HG02970 (cell line): ENCODE results near the gene ZC3H13.

Experiments used
- ATAC-seq: cut with Tn5 transposase; IDR thresholded peaks from one replicate; pipeline ENCODE4 v1.9.1; 2021; ENCODE audit warnings: mild to moderate bottlenecking, moderate library complexity, moderate number of reproducible peaks; ENCODE audit not compliant: unreplicated experiment, low FRiP score

ZC3H13 gene

DNA sequence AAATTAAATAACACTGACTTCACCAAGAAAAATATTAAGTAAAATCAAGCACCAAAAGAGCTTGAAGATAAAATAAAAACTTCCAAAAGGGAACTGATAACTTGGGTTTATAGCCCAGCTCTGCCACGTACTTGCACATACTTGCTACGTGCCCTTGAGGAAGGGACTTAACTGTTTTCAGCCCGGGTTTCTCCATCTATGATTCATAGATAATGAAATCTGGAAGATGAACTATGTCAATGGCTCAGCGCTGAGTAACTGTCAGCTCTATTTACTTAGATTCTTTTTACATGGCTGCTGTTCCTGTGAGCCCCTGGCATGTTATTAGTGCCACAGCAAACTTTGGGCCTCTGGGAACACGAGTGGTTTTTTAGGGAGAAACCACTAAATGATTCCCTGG is 9.6 kb upstream of the ZC3H13 start:
- no peak for ATAC-seq

DNA sequence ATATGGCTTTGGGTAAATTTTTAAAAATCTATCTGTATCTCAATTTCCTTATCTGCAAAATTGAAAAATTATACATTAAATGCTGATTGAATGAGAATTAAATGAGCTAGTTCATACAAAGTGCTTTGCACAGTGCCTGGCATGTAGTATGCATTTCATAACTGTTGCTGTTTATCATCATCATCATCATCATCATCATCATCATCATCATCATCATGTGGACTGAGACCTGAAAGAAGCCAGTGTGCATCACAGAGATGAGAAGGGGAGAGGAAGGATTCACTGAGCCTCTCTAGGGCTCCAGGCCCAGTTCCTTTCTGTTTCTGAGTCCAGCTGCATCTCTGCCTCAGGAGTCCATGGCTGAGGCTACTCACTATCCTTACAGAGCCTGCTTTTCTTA is 6.9 kb upstream of the ZC3H13 start:
- no peak for ATAC-seq

DNA sequence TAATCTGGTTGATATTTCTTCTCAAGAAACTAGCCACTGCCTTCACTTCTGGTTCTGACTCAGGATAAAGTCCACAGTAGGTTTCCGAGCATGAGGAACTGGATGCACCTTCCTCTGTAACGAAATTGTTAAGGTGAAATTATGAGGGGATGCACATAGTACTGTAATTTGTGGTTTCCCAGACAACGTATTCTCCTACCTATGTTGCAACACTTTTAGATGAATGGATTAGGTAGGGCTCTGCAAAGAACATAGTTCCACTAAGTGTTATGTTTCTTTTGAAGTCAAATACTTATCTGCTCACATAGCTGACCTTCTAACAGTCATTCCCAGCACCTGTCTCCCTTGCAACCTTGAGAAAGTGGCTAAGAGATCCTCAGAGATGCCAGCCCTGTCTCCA is 5.7 kb upstream of the ZC3H13 start:
- ATAC-seq, result no peak

DNA sequence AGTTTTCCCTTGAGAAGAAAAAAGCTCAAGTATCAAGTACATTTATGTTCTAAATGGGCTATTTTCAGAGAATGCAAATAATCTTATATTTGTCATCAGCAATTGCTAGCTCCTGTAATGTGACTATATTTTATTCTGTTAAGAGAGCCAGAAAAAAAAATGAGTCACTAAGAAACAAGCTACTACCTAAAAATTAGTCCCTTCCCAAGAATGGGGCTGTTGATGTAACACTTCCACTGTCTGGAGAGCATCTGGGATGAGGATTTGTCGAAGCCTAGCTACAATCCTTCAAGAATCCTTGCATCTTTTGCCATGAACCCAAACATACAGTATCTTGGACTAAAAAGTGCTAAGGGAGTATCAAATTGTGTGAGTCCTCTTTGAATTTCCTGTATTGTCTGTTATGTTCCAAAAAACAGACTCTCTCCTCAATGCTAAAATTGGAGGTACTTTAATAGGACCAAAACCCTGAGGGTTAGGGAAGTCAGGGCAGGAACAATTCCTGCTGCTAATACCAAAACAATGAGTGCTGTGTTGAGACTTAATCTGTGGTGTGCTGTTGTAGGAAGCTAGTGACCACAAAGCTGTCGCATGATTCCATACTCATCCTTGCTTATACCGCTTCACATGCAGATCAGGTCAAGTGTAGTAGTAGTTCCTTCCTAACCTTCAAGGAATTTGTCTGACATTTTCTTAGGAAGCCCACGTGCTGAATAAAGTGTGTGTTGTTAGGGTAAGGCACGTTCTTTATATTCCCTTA is 4.9 kb upstream of the ZC3H13 start:
- ATAC-seq, result no peak

DNA sequence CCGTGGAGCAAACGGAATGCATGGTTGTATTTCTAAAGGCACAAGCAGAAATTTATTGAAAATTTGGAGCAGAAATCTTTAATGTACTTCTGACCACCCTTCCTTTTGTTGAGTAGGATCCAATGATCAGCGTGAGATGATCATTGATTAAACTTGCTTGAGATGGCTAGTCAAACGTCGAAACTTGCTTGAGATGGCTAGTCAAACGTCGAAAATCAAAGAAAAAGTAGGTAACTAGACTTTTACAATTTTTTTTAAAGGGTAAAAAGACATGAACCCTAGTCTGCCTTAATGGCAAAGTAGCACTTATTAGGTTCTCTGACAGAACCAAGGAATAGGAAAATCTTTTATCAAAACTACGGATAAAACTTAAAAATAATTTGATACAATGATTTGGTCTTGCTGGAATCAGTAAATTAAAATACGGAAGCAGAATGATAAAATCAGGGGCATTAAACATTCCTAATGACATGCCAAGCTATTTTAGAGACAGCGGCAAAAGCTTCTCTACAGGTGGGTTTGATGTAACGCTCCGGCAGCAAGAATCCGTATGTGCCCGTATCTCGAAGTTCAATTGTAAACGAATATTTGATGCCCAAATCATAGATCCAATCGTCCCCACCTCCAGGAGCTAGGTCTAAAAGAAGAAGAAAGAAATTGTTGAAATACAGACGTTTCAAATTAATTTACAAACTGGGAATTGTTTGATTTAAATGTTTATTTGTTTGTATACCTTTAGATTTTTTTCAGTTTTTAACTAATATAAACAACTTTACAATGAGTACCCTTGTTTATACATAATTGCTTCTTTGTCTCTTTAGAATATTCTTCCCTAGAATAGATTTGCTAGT is 841 bp upstream of the ZC3H13 start:
- ATAC-seq, result no peak

DNA sequence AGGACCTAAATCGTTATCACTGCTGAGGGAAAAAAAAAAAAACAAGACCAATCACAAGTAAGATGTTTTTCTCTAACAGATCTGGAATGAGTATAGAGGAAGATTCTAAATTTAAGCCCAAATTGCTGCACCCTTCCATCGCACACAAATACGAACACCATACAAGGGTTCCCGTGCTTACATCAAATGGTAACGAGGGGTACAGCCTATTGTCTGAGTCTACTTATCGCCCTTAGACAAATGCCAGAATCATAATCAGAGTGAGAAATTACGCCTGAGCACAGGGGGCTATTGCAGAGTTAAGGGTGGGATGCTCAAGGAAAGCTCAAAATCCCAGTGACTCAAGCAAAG is 603 bp downstream of the ZC3H13 start:
- no peak for ATAC-seq

DNA sequence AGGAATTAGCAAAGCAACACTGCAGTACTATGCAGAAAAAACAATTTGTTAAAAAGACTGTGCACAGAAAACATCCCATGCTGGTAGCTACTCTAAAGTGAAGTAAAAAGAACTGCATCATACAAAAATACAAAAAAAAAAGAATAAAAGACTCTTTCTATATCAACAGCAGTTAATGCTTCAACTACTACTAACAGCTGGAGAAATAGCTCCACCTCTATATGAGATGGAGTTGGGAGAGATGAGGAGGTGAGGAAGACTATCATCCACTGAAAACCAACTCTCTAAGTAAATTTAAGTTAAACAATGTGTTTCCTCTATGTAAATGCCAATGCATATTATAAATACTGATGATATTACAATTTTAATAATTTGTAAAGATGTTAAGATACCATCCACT is 1.8 kb downstream of the ZC3H13 start:
- no peak for ATAC-seq

DNA sequence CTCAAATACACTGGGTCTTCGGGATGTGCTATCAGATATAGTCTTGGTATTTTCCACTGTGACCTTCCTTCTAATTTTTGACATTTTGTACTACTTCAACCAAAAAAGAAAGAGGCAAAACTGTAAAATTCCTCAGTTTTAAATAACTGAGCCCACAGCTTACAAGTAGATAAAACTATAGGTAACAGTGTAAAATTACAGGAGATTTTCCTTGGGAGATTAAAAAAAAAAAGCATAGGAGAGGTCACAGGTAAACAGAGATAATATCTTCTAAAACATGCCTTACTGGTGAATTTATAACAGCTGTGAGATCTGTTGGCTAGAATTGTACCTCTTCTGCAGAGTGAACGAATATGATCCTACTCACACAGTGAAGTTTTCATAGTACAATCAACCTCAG is 7.1 kb downstream of the ZC3H13 start:
- no peak for ATAC-seq

DNA sequence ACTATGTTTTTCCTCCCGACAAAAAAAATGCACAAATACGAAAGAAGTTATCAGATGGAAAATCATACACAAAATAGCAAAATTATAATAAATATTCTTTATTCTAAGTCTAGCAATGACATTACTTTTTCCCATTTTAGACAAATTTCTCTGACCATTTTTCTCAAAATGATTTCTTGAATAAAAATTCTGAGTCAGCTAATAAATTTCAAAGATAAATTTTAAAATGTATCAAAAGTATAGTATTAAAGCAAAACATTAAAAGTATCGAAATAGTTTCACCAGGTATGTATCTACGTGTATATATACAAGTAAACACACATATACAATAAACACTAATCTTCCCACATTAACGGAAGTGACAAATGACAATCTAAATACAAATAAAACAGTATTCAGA is 8.9 kb downstream of the ZC3H13 start:
- ATAC-seq, result no peak

DNA sequence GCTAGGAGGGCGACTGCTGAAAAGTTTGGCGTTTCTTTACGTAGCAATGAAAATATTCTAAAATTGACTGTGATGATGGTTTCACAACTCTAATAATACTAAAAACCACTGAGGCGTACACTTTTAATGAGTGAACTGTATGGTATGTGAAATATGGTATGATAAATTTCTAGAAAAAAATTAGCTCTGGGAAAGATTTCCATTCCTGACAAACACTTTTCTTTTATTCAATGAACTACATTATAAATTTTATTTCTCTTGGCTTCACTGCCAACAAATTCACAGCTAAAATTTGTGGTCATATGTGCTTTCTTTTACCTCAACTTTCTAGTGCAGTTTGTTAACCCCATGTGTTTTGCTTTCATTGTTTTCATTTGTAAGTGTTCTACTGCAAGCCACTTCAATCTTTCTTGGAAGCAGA is 11.1 kb downstream of the ZC3H13 start:
- no peak for ATAC-seq

DNA sequence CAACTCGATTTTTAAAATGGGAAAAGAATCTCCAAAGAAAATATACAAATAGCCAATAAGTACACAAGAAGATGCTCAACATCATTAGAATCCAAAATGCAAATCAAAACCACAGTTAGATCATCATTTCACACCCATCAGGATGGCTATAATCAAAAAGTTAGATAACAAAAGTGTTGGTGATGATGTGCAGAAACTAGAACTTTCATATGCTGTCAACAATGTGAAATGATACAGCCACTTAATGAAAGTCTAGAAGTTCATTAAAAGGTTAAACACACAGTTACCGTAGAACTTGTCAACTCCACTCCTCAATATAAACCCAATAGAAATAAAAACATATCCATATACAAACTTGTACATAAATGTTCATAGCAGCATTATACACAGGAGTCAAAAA is 11.8 kb downstream of the ZC3H13 start:
- ATAC-seq, result no peak

DNA sequence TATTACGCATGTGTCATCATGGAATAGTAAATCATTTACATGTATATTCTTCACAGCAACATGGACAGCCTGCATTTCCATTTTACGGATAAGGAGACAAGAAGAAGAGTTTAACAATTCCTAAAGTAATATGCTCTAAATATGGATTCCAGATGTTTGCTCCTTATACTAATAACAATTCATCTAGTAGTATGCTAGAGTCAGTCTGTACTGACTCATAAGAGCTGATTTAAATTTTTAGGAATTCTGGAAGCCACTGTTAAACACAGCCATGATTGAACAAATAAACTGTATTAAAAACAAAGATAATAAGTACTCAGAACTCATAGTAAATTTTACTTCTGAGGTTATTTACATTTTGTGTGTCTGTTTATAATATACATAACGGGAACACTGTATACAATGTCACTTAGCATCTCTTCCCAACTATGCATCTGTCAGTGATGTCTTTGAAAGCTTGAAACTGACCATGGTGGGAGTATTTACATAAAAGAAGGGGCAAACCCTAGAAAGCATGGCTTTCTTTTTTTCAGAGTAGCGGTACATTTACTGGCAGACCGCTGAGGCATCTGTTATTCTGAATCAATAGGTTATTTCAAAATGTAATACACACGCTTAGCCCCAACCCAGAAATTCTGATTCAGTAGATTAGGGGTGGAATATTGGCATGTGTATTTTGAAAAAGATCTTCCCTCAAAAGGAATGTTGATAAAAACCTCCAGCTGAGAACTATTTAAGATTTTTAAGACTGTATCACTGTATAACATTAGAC is 12.9 kb downstream of the ZC3H13 start:
- no peak for ATAC-seq

DNA sequence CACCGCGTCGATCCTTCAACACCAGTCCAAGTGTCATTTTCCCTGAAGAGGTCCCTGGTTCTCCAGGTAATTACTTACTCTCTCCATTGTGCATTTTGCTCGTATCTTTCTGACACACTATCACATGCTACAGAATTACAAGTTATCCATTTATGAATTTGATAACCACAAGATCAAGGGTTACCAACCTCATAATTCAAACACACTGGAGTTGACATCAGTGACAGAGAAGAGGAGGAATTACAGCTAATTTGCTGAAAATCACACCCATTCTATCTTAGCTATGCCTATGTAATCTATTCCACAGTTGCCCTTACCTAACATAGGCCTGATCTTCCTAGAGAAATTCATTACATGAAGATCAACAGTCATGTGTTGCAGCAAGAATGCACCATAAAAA is 14.2 kb downstream of the ZC3H13 start:
- no peak for ATAC-seq

DNA sequence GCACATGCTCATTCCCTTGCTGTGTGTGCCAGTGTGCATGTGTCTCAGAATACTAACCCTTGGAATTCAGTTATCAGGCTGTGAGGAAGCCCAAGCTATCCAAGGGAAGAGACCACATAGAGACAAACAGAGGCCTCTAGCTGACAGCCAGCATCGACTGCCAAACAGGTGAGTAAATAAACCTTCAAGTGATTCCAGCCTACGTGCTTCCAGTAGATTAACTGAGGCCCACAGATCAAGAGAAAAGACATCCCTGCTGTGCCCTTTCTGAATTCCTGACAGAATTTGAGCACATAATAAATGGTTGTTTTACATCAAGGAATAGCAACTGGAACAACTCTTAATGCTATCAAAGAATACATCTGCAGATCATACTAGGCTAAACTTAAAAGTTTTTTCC is 17.5 kb downstream of the ZC3H13 start:
- no peak for ATAC-seq

DNA sequence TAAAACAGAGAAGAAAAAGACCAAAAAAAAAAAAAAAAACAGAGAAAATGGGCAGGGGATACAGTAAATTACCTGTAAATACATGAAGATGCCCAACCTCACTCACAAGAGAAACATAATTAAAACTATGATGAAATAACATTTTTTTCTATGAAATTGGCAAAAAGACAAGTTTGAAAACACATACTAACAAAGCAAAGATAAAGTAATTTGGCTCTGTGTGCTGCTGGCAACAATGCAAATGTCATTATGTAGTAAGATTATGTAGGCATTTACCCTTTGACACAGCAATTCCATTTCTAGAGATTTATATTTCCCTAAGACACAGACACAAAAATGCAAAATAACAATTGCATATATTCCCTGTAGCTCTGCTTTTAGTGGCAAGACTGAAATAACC is 20.2 kb downstream of the ZC3H13 start:
- no peak for ATAC-seq

DNA sequence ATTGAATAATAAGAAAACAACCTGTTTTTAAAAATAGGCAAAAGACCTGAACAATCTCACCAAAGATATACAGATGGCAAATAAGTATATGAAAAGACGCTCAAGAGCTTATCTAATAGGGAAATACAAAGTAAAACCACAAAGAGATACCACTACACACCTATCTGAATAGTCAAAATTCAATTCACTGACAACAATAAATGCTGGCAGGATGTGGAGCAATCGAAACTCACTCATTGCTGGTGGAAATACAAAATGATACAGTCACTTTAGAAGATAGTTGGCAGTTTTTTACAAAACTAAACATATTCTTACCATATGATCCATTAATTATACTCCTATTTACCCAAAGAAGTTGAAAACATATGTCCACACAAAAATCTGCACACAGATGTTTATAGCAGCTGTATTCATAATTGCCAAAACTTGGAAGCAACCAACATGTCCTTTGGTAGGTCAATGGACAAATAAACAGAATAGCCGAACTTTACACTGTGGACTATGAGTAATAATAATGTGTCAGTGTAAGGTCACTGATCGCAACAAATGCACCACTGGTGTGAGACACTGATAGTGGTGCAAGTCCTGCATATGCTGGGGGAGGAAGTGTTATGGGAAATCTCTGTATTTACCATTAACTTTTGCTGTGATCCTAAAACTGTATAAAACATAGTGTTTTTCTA is 20.8 kb downstream of the ZC3H13 start:
- ATAC-seq, result no peak

DNA sequence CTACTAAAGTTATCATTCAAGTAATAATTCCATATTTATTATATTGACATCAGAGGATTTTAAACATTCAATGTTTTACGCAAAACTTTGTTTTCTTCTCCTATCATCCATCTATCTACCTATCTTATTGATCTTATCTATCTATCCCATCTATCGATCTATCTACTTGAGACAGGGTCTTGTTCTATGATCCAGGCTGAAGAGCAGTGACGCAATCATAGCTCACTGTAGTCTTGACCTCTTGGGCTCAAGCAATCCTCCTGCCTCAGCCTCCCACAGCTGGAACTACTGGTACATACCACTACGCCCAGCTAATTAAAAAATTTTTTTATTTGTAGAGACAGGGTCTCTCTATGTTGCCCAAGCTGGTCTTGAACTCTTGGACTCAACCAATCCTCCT is 27.4 kb downstream of the ZC3H13 start:
- no peak for ATAC-seq

DNA sequence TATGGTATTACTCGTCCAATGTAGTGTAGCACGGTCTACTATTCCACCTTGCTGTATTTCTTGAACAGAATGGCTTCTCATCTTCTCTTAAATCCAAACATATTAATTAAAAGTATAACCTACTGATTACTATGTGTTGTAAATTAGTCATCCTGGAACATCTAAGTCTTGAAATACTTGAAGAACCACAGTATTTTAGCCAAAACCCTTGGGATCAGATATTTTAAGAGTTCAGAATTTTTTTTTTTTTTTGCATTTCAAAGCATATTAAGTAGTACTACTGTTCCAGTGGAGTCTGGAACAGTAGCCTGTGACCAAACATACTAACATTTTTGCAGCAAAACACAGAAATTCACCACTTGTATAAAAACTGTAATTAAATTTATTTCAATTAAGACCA is 30.1 kb downstream of the ZC3H13 start:
- no peak for ATAC-seq

DNA sequence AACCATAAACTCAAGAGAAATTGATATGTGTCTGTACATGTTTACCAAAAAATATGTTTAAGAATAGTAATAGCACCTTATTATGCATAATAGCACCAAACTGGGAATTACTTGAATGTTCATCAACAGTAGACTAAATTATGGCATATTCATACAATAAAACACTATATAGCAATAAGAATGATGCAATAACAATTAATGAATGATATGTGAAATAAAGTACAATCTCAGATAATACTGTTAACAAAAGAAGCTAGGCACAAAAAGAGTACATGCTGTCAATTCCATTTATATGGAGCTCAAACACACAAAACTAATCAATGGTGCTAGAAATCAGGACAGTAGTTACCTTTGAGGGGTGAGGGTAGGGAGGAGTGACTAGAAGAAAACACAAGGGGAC is 36.3 kb downstream of the ZC3H13 start:
- ATAC-seq, result no peak

DNA sequence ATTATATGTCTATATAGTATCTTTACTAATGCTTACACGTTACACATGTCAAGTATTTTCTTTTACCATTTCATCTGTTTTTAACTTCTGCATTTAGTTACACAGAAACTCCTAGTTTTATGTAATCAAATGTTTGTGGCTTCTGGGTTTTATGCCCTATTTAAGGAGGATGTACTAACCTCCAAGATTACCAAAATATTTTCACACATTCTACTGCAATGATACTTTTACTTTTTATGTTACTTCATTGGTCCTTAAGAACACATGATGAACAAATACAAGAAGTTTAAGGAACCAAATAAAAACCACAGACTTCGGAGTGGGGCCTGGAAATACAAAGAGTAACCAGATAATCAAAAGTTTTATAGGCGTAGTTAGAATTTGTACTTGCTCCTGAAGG is 37.2 kb downstream of the ZC3H13 start:
- ATAC-seq, result no peak

DNA sequence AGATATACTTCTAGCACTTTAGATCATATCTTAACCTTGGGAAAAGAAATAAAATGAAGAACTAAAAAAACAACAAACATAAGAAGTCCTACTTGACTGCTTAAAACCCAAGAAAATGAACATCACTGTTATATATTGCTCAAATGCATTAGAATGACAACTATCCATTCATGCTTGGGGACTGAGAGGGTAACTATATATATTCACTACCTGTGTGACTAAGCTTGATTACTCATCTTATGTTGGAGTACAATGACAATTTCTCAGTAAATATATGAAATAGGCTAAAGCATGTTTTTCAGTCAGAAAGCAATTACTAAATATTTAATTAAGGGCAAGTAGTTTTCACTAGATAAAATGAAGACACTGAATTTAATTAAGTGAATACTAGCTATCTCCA is 40.1 kb downstream of the ZC3H13 start:
- ATAC-seq, result no peak
